ENCODE data around the gene NHLRC4. TPM values are rescaled to one million over a fixed set of nuclear protein-coding genes. Genes with fewer than 3 reads are reported as not detected.
A peak's percentile ranks its signal among the peaks of the same experiment; 100 is the strongest.

The NHLRC4 gene
- total and polyA plus RNA-seq, 2 of the 8 experiments (the other 6 are each of a cell fraction or from before 2014, with no cell fraction given) = 0.60 to 0.76 TPM

DNA sequence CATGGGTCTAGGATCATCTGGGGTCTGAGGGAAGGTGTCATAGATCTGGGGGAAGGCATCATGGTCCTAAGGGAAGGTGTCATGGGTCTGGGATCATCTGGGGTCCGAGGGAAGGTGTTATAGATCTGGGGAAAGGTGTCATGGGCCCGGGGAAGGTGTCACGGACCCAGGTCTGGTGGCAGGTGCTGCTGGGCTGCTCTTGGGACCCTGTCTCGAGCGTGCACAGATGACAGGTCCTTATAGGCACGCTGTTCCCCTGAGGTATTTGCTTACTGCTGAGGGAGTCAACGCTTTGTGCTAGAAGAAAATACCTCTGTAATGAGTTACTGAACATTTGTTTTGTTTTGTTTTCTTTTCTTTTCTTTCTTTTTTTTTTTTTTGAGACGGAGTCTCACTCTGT, 24.4 kb downstream of the NHLRC4 start:
- POLR2A ChIA-PET (ENCODE audit: partially characterized antibody) = interaction anchor here (0.7 kb wide), 1 partner anchor 1872 kb away, joined by 3 read pairs; no protein-coding TSS in a partner anchor
- Histone ChIP-seq H4K91ac (replicated peaks; ENCODE audit: insufficient read length, low read length) (no peak overlapping the region), H4K8ac (ENCODE audit: extremely low read depth, insufficient read depth, low read length) (no peak overlapping the region), H3K27me3 (replicated peaks in 1 of 4; ENCODE audit: control insufficient read depth in 3 of 4, extremely low read depth in 1 of 4, insufficient read depth in 3 of 4, low read length in 3 of 4) (peaks cover 0 to 34% (median 23%) of the 10 kb centered on the region in 4 experiments; a peak in 5 of 7 replicates), H2BK15ac (ENCODE audit: low read length) (no peak overlapping the region), H3K4me1 (replicated peaks in 1 of 4; ENCODE audit: control insufficient read depth in 3 of 4, insufficient read depth in 4 of 4, low read length in 3 of 4) (peaks cover 0 to 14% (median 7%) of the 10 kb centered on the region in 4 experiments; a peak in 4 of 7 replicates), H2BK120ac (replicated peaks; ENCODE audit: low read depth, low read length) (no peak overlapping the region), H3K4ac (replicated peaks; ENCODE audit: insufficient read length, low read depth, low read length) (no peak overlapping the region), H2BK5ac (ENCODE audit: low read depth, low read length) (no peak overlapping the region), H2AFZ (ENCODE audit: low read length) (no peak overlapping the region), H2BK12ac (ENCODE audit: low read depth, low read length) (no peak overlapping the region; the same call in 1 of the 2 replicates), H3K18ac (ENCODE audit: extremely low read depth, low read length) (no peak overlapping the region), H3K9ac (replicated peaks in 1 of 4; ENCODE audit: extremely low read depth in 1 of 4, low read depth in 3 of 4, low read length in 3 of 4) (no peak overlapping the region), H3K23me2 (ENCODE audit: low read depth, low read length) (peaks cover 9% of the 10 kb centered on the region), H3K27ac (ENCODE audit: low read depth, low read length) (no peak overlapping the region), H3K56ac (replicated peaks; ENCODE audit: insufficient read length, low read depth, low read length) (no peak overlapping the region), H3K4me2 (ENCODE audit: insufficient read depth in 1 of 2, low read depth in 2 of 2, low read length in 2 of 2) (peak overlapping the region in 1 of 2 experiments; percentile 81; a peak in 1 of 4 replicates), H3K4me3 (ENCODE audit: extremely low read depth in 1 of 4, insufficient read depth in 2 of 4, low read depth in 3 of 4, low read length in 4 of 4) (no peak overlapping the region), H2AK5ac (ENCODE audit: low read depth, low read length) (no peak overlapping the region), H3K23ac (ENCODE audit: insufficient read length) (no peak overlapping the region), H3K79me1 (ENCODE audit: low read depth, low read length) (peaks cover 12% of the 10 kb centered on the region; the same call in 1 of the 2 replicates), H4K5ac (ENCODE audit: insufficient read length, low read depth, low read length) (no peak overlapping the region), H3K36me3 (ENCODE audit: control insufficient read depth in 2 of 4, insufficient read depth in 4 of 4, low read length in 3 of 4) (no peaks in the 10 kb centered on the region), H2BK20ac (ENCODE audit: low read length) (no peak overlapping the region), H3K9me3 (ENCODE audit: insufficient read depth in 2 of 2, low read depth in 1 of 2, low read length in 1 of 2) (no peaks in the 10 kb centered on the region), H4K20me1 (replicated peaks in 1 of 2; ENCODE audit: control insufficient read depth in 1 of 2, insufficient read depth in 2 of 2, low read length in 2 of 2) (peaks cover 20 to 48% of the 10 kb centered on the region in 2 experiments), H3K14ac (ENCODE audit: insufficient read length) (no peak overlapping the region), H3K79me2 (ENCODE audit: control insufficient read depth in 1 of 2, insufficient read depth in 2 of 2, low read length in 2 of 2) (peaks cover 0 to 20% of the 10 kb centered on the region in 2 experiments; a peak in 2 of 4 replicates)
- DNase-seq (ENCODE audit: low read depth in 1 of 2, low spot score in 2 of 2) (no peak), FAIRE-seq (no peak)
- CTCF ChIA-PET (ENCODE audit: partially characterized antibody) = interaction anchor here (1.9 kb wide), 1 partner anchor 19 kb away, joined by 6 read pairs; no protein-coding TSS in a partner anchor
- TF ChIP-seq SAP30 (IDR thresholded peaks at IDR 0.05; ENCODE audit: insufficient read depth, insufficient replicate concordance, low read length) = no peak
- no peak for TF ChIP-seq BACH1 (IDR thresholded peaks at IDR 0.05; ENCODE audit: low read length)
- WGBS, 2 experiments (ENCODE audit: extremely low coverage in 1 of 2, insufficient coverage in 1 of 2, insufficient read length in 1 of 2, insufficient replicate concordance in 2 of 2, low coverage in 1 of 2, low lambda C conversion rate in 2 of 2, missing lambda C conversion rate in 1 of 2) = 93% methylated on average over 7 of the region's 8 CpGs; no CpG with 5 or more reads in 1 of the 2 experiments

Data from H1 (cell line).